Stimulated activated CD4-positive, alpha-beta T cell treated with anti-CD3 and anti-CD28 coated beads, TNF-alpha, amount 100 ng/mL, for 4 hours (primary cell): ENCODE results near the gene RBP3.

Experiments
- DNase-seq, 3 experiments: peaks; one replicate each; pipeline ENCODE4 v3.0.0-alpha.2; 2020; ENCODE audit warnings: low read depth in 3 of 3

RBP3 gene

GRCh38 chr10:47357911-47358310, 9.7 kb downstream of the RBP3 start:
- no peak for DNase-seq

GRCh38 chr10:47358457-47358856, 10.3 kb downstream of the RBP3 start:
- DNase-seq = no peak

- DNase-seq = no peak
Measured at GRCh38 chr10:47359101-47359500, 10.9 kb downstream of the RBP3 start.

- no peak for DNase-seq
Measured at GRCh38 chr10:47359626-47360418, 11.7 kb downstream of the RBP3 start.

- no peak for DNase-seq
Measured at GRCh38 chr10:47360419-47361040, 12.4 kb downstream of the RBP3 start.

- DNase-seq = no peak
Measured at GRCh38 chr10:47361293-47361692, 13.1 kb downstream of the RBP3 start.

GRCh38 chr10:47362199-47362598, 14.0 kb downstream of the RBP3 start:
- no peak for DNase-seq

- DNase-seq = no peak
Measured at GRCh38 chr10:47363781-47364180, 15.6 kb downstream of the RBP3 start.

GRCh38 chr10:47364366-47364765, 16.2 kb downstream of the RBP3 start:
- DNase-seq = no peak

GRCh38 chr10:47364911-47365310, 16.7 kb downstream of the RBP3 start:
- no peak for DNase-seq

- DNase-seq = no peak
Measured at GRCh38 chr10:47365431-47366180, 17.4 kb downstream of the RBP3 start.

GRCh38 chr10:47366181-47366631, 18.0 kb downstream of the RBP3 start:
- no peak for DNase-seq

- DNase-seq = no peak
Measured at GRCh38 chr10:47366731-47367460, 18.7 kb downstream of the RBP3 start.

- no peak for DNase-seq
Measured at GRCh38 chr10:47367646-47368045, 19.5 kb downstream of the RBP3 start.

GRCh38 chr10:47368431-47369180, 20.4 kb downstream of the RBP3 start:
- DNase-seq = no peak

- DNase-seq = no peak
Measured at GRCh38 chr10:47369251-47369894, 21.2 kb downstream of the RBP3 start.

- no peak for DNase-seq
Measured at GRCh38 chr10:47370015-47370767, 22.0 kb downstream of the RBP3 start.

- no peak for DNase-seq
Measured at GRCh38 chr10:47370878-47371277, 22.7 kb downstream of the RBP3 start.

- no peak for DNase-seq
Measured at GRCh38 chr10:47371629-47372485, 23.7 kb downstream of the RBP3 start.
